Epithelial cell of esophagus (primary cell): Measurements from ENCODE around the gene FOXL2NB.

Experiments
- DNase-seq: peaks from one replicate; pipeline ENCODE4 v3.0.0; 2010; ENCODE audit warnings: low read depth
- H3K4me3 ChIP-seq: 2 replicates; pipeline ENCODE4 v1.5.1; 2011; ENCODE audit warnings: mild to moderate bottlenecking, low read length, control low read depth
- TF ChIP-seq, protein P1 (sequence below): IDR thresholded peaks from 2 replicates; pipeline ENCODE4 v1.5.1; 2011; ENCODE audit warnings: low read depth, mild to moderate bottlenecking, low read length, control low read depth, inconsistent platforms; ENCODE audit not compliant: insufficient read depth; ENCODE audit errors: missing control alignments

The FOXL2NB gene

DNA sequence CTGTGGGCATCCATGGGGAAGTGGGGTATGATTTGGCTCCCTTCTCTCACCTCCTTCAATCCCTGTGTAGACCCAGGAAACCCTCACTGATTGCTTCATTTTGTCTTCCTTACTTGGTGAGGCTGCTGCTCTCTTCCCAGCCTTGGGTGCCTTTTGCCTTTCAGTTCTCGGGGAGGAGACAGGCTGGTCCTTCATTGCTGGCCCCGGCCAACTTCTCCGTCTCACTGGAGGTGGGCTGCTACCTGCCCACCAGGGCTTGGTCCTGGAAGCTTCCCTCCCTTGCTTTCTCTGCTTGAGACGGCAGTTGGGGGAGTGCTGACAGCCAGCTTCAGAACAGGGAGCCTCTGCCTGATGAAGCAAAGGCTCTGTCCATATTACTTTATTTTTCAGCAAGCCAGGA is 4.7 kb upstream of the FOXL2NB start:
- no peak overlapping the region for H3K4me3 ChIP-seq
- TF ChIP-seq, protein P1, sequence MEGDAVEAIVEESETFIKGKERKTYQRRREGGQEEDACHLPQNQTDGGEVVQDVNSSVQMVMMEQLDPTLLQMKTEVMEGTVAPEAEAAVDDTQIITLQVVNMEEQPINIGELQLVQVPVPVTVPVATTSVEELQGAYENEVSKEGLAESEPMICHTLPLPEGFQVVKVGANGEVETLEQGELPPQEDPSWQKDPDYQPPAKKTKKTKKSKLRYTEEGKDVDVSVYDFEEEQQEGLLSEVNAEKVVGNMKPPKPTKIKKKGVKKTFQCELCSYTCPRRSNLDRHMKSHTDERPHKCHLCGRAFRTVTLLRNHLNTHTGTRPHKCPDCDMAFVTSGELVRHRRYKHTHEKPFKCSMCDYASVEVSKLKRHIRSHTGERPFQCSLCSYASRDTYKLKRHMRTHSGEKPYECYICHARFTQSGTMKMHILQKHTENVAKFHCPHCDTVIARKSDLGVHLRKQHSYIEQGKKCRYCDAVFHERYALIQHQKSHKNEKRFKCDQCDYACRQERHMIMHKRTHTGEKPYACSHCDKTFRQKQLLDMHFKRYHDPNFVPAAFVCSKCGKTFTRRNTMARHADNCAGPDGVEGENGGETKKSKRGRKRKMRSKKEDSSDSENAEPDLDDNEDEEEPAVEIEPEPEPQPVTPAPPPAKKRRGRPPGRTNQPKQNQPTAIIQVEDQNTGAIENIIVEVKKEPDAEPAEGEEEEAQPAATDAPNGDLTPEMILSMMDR = no peak
- DNase-seq = no peak

- H3K4me3 ChIP-seq = no peak overlapping the region
These were observed 4.0 kb upstream of the FOXL2NB start for GRCh38 chr3:138942861-138943623.

DNA sequence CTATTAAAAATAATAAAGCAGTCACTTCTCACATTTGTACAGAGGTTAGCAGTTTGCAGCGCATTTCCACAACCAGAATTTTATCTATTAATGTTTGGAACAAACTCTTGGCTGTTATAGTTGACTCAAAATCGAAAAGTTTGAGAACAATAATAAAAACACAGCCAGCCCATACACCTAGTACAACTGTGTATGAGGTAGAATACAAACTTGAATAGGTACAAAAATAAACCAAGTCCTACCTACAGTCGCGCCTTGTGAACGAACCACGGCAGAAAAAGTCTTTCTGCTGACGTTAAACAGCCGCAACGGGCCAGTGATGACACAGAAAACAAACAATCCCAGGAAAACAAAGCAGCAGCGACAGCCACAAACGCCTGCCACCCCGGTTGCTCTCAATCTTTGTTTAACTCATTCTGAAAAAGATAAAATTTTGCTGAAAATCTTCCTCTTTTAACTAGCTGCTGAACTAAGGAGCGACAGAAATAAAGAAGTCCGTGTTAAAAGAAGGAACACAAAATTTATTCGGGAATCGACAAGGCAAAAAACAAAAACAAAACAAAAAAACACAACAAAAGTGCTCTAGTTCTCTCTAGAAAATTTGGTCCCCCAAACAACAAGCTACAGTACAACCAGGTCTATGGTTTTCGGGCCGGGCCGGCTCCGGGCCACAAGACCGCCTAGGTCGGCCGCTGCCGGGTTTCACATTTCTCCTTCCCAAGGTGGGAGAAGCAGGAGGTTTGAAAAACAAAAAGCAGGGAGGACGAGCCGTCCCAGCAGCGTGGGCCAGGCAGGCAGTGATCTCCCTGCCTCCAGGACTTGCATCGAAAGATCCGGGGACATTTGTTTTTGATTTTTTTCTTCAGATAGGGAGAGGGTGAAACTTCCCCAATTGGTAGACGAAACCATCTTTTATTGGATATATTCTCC is 3.0 kb upstream of the FOXL2NB start:
- TF ChIP-seq, protein P1 = no peak
- no peak overlapping the region for H3K4me3 ChIP-seq
- DNase-seq = peak; percentile 34

More at GRCh38 chr3:138942861-138943623, 4.0 kb upstream of the FOXL2NB start:
- TF ChIP-seq, protein P1 = no peak
- DNase-seq = no peak

- H3K4me3 ChIP-seq = no peak overlapping the region
- TF ChIP-seq, protein P1 = no peak
- no peak for DNase-seq
These were observed 2.4 kb upstream of the FOXL2NB start for GRCh38 chr3:138944654-138944928.

GRCh38 chr3:138944929-138945708 is 1.9 kb upstream of the FOXL2NB start:
- TF ChIP-seq, protein P1 = no peak
- peak; percentile 26 for DNase-seq
- H3K4me3 ChIP-seq = no peak overlapping the region

DNA sequence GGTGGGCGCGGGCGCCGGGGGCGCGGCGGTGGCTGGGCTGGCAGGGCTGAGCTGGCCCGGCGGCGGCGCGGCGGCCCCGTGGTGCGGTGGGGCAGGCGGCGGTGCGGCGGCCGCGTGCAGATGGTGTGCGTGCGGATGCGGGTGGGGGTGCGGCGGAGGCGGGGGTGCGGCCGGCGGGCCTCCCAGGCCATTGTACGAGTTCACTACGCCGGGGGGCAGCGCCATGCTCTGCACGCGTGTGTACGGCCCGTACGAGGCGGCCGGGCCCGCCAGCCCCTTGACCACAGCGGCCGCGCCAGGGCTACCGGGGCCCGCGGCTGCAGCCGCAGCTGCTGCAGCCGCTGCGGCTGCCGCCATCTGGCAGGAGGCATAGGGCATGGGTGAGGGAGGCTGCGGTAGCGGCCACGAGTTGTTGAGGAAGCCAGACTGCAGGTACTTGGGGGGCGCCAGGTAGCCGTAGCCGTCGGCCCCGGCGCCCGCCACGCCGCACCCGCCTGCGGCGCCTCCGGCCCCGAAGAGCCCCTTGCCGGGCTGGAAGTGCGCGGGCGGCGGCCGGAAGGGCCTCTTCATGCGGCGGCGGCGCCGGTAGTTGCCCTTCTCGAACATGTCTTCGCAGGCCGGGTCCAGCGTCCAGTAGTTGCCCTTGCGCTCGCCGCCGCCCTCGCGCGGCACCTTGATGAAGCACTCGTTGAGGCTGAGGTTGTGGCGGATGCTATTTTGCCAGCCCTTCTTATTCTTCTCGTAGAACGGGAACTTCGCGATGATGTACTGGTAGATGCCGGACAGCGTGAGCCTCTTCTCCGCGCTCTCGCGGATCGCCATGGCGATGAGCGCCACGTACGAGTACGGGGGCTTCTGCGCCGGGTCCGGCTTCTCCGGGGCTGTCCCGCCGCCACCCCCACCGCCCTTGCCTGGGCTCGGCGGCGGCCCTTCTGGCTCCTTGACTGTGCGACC is 1.0 kb upstream of the FOXL2NB start:
- H3K4me3 ChIP-seq = peak overlapping the region; percentile 33
- TF ChIP-seq, protein P1 = peak; percentile 41
- peak; percentile 66 for DNase-seq
